HEK293 (cell line): ENCODE results near the gene CA11.
A peak's percentile ranks its signal among the peaks of the same experiment; 100 is the strongest.

ENCODE experiments used
- CTCF ChIA-PET: fragments of 350-600 bp; formaldehyde crosslinking; extraction: SDS; loops from one replicate; lab custom pipeline; 2021; ENCODE audit warnings: antibody characterized with exemption; lab: Yijun Ruan, JAX
- POLR2A ChIA-PET: fragments of 300-600 bp; formaldehyde crosslinking; extraction: SDS; loops from one replicate; lab custom pipeline; 2020; ENCODE audit warnings: antibody characterized with exemption, inconsistent platforms; lab: Yijun Ruan, JAX
- H3K27ac ChIP-seq: fragments of 200-500 bp; sonication (Bioruptor generic); 2 replicates; pipeline ENCODE4 v1.5.1; 2014; ENCODE audit warnings: low read depth, low read length, control low read depth, inconsistent platforms; ENCODE audit errors: extremely low read depth
- H3K36me3 ChIP-seq, 2 experiments: fragments of 200-500 bp in 1 of 2; sonication (Bioruptor generic) in 1 of 2; 1 replicate in 1 of 2; 2 replicates in 1 of 2; pipeline ENCODE4 v1.5.1; 2014 to 2017; ENCODE audit warnings: inconsistent platforms in 2 of 2, low read length in 2 of 2; ENCODE audit not compliant: control insufficient read depth in 2 of 2, insufficient read depth in 1 of 2
- H3K4me1 ChIP-seq: fragments of 200-500 bp; sonication (Bioruptor generic); 2 replicates; pipeline ENCODE4 v1.5.1; 2014; ENCODE audit warnings: mild to moderate bottlenecking, low read length, inconsistent platforms; ENCODE audit not compliant: control insufficient read depth, insufficient read depth
- H3K4me3 ChIP-seq: 2 replicates; pipeline ENCODE4 v1.5.1; 2011; ENCODE audit warnings: low read depth, mild to moderate bottlenecking, control low read depth, low read length, moderate library complexity
- H3K9me3 ChIP-seq: fragments of 200-500 bp; sonication (Bioruptor generic); 2 replicates; pipeline ENCODE4 v1.5.1; 2014; ENCODE audit warnings: low read depth, low read length, inconsistent platforms; ENCODE audit not compliant: control insufficient read depth, insufficient read depth
- BCL6B ChIP-seq: fragments of 450-650 bp; formaldehyde crosslinking; IDR thresholded peaks from 2 replicates; pipeline ENCODE4 v1.5.1; 2017; ENCODE audit warnings: missing biosample characterization, missing genetic modification characterization
- EGR2 ChIP-seq: fragments of 450-650 bp; formaldehyde crosslinking; IDR thresholded peaks from 2 replicates; pipeline ENCODE4 v1.5.1; 2016; ENCODE audit warnings: low read depth, missing biosample characterization, missing genetic modification characterization
- ELK4 ChIP-seq: IDR thresholded peaks from 2 replicates; pipeline ENCODE4 v1.6.1; 2011; ENCODE audit warnings: mild to moderate bottlenecking, low read depth, low read length, borderline replicate concordance
- IKZF3 ChIP-seq: fragments of 450-650 bp; IDR thresholded peaks from 2 replicates; pipeline ENCODE4 v1.5.0; 2018; ENCODE audit warnings: missing biosample characterization, mild to moderate bottlenecking, missing genetic modification characterization, moderate library complexity
- INSM2 ChIP-seq: fragments of 450-650 bp; formaldehyde crosslinking; IDR thresholded peaks from 2 replicates; pipeline ENCODE4 v1.5.1; 2016; ENCODE audit warnings: missing biosample characterization, missing genetic modification characterization
- PRDM1 ChIP-seq: fragments of 450-650 bp; formaldehyde crosslinking; IDR thresholded peaks from 2 replicates; pipeline ENCODE4; 2016; ENCODE audit warnings: missing biosample characterization, missing genetic modification characterization
- PRDM10 ChIP-seq: fragments of 450-650 bp; formaldehyde crosslinking; IDR thresholded peaks from 2 replicates; pipeline ENCODE4 v1.5.1; 2016; ENCODE audit warnings: missing biosample characterization, missing genetic modification characterization
- ZBTB11 ChIP-seq: fragments of 450-650 bp; formaldehyde crosslinking; conservative IDR thresholded peaks from 2 replicates; pipeline ENCODE4 v1.5.1; 2016; ENCODE audit warnings: low read depth, missing biosample characterization, missing genetic modification characterization
- ZBTB17 ChIP-seq: fragments of 450-650 bp; formaldehyde crosslinking; IDR thresholded peaks from 2 replicates; pipeline ENCODE4 v1.5.1; 2016; ENCODE audit warnings: missing biosample characterization, missing genetic modification characterization
- ZBTB21 ChIP-seq: fragments of 450-650 bp; formaldehyde crosslinking; IDR thresholded peaks from 2 replicates; pipeline ENCODE4 v1.5.1; 2017; ENCODE audit warnings: missing biosample characterization, missing genetic modification characterization
- ZBTB6 ChIP-seq: fragments of 450-650 bp; formaldehyde crosslinking; IDR thresholded peaks from 2 replicates; pipeline ENCODE4 v1.5.1; 2017; ENCODE audit warnings: missing biosample characterization, missing genetic modification characterization
- ZBTB8A ChIP-seq: fragments of 450-650 bp; formaldehyde crosslinking; IDR thresholded peaks from 2 replicates; pipeline ENCODE4 v1.5.1; 2016; ENCODE audit warnings: missing biosample characterization, missing genetic modification characterization
- ZFHX2 ChIP-seq: fragments of 450-650 bp; formaldehyde crosslinking; conservative IDR thresholded peaks from 2 replicates; pipeline ENCODE4 v1.5.1; 2016; ENCODE audit warnings: missing biosample characterization, missing genetic modification characterization
- ZNF138 ChIP-seq: fragments of 450-650 bp; formaldehyde crosslinking; IDR thresholded peaks from 2 replicates; pipeline ENCODE4 v1.5.1; 2016; ENCODE audit warnings: missing biosample characterization, missing genetic modification characterization, borderline replicate concordance
- ZNF175 ChIP-seq: fragments of 450-650 bp; formaldehyde crosslinking; IDR thresholded peaks from 2 replicates; pipeline ENCODE4 v1.5.1; 2016; ENCODE audit warnings: missing biosample characterization, missing genetic modification characterization
- ZNF23 ChIP-seq: fragments of 450-650 bp; formaldehyde crosslinking; IDR thresholded peaks from 2 replicates; pipeline ENCODE4 v1.5.1; 2016; ENCODE audit warnings: missing biosample characterization, missing genetic modification characterization, borderline replicate concordance
- ZNF335 ChIP-seq: fragments of 450-650 bp; formaldehyde crosslinking; conservative IDR thresholded peaks from 2 replicates; pipeline ENCODE4 v1.5.1; 2016; ENCODE audit warnings: missing biosample characterization, missing genetic modification characterization
- ZNF37A ChIP-seq: fragments of 450-650 bp; IDR thresholded peaks from 2 replicates; pipeline ENCODE4 v1.5.1; 2018; ENCODE audit warnings: missing biosample characterization, missing genetic modification characterization
- ZNF501 ChIP-seq: fragments of 450-650 bp; formaldehyde crosslinking; IDR thresholded peaks from 2 replicates; pipeline ENCODE4 v1.5.1; 2016; ENCODE audit warnings: missing biosample characterization, missing genetic modification characterization
- ZNF768 ChIP-seq: fragments of 450-650 bp; formaldehyde crosslinking; IDR thresholded peaks from 2 replicates; pipeline ENCODE4 v1.5.1; 2018; ENCODE audit warnings: missing biosample characterization, mild to moderate bottlenecking, missing genetic modification characterization
- ZNF792 ChIP-seq: fragments of 450-650 bp; formaldehyde crosslinking; IDR thresholded peaks from 2 replicates; pipeline ENCODE4 v1.5.1; 2016; ENCODE audit warnings: missing biosample characterization, missing genetic modification characterization

The CA11 gene

GRCh38 chr19:48636859-48637448 is 9.0 kb downstream of the CA11 start, which contains the start of gene DBP (continued):
- TF ChIP-seq PRDM10 (tag by site-specific recombination) (peak; percentile 30), ZNF768 (tag by site-specific recombination) (no peak), ZNF23 (tag by site-specific recombination) (no peak), ZBTB21 (tag by site-specific recombination) (no peak), ZNF501 (tag by site-specific recombination) (peak; percentile 26; the same call in 1 of the 2 replicates)
- TF ChIP-seq, all 188 proteins: peak for 22

- CTCF ChIA-PET: interaction anchor here (1.1 kb wide), 1 partner anchor 9 kb away, joined by 4 read pairs; the partner anchor contains the start of gene CA11
- H3K36me3 ChIP-seq: peaks cover 8 to 16% of the 10 kb centered on the region in 2 experiments; a peak in 2 of 3 replicates
- POLR2A ChIA-PET: interaction anchor here (1.0 to 2.7 kb wide), 3 partner anchors 10 to 17 kb away, joined by 3 to 22 read pairs (median 6); partner anchors contain the start of genes CA11, RPL18 and SPHK2
- H3K4me3 ChIP-seq: peak overlapping the region; percentile 40
- H3K4me1 ChIP-seq: peaks cover 23% of the 10 kb centered on the region
- H3K27ac ChIP-seq: peak overlapping the region; percentile 72
- no peaks in the 10 kb centered on the region for H3K9me3 ChIP-seq
- peak; percentile 45 for TF ChIP-seq ZBTB11
- TF ChIP-seq ZNF138 (tag by site-specific recombination): no peak
- TF ChIP-seq INSM2 (tag by site-specific recombination): no peak
- peak; percentile 63; the same call in 1 of the 2 replicates for TF ChIP-seq ZBTB17 (tag by site-specific recombination)
- TF ChIP-seq ZBTB8A: peak; percentile 58; the same call in 1 of the 2 replicates
- TF ChIP-seq BCL6B (tag by site-specific recombination): no peak
- TF ChIP-seq ZFHX2 (tag by site-specific recombination): peak; percentile 46
- peak; percentile 18; the same call in 1 of the 2 replicates for TF ChIP-seq IKZF3 (tag by site-specific recombination)
- TF ChIP-seq ZNF792 (tag by site-specific recombination): no peak
- no peak for TF ChIP-seq ZBTB6 (tag by site-specific recombination)
- TF ChIP-seq EGR2: peak; percentile 42; the same call in 1 of the 2 replicates
- TF ChIP-seq ZNF335: peak; percentile 31; the same call in 1 of the 2 replicates
- no peak for TF ChIP-seq PRDM1 (tag by site-specific recombination)
- no peak for TF ChIP-seq ZNF175 (tag by site-specific recombination)
- no peak for TF ChIP-seq ZNF37A
- no peak for TF ChIP-seq ELK4
These were observed 9.8 kb downstream of the CA11 start for GRCh38 chr19:48635966-48636858.
